A549 (cell line): ENCODE data around the gene FBXO41. TPM values are rescaled to one million over a fixed set of nuclear protein-coding genes. Genes with fewer than 3 reads are reported as not detected.

Experiments
- ATAC-seq, 2 experiments: fragments of 200-7000 bp in 1 of 2; fragments of >200 bp in 1 of 2; cut with Nextera tagmentation in 1 of 2; cut with Tn5 transposase in 1 of 2; 3 replicates each; pipeline versions ENCODE4 v1.8.0 to v1.9.1; 2018 to 2020; ENCODE audit warnings: mild to moderate bottlenecking in 1 of 2, moderate library complexity in 1 of 2
- CTCF ChIA-PET: fragments of 300-600 bp; sonication (Branson Sonifier 250); formaldehyde crosslinking; extraction: SDS; loops from one replicate; lab custom pipeline; 2021; ENCODE audit warnings: antibody characterized with exemption, inconsistent platforms; lab: Yijun Ruan, JAX
- POLR2A ChIA-PET: fragments of 350-600 bp; formaldehyde crosslinking; extraction: SDS; loops from one replicate; lab custom pipeline; 2021; ENCODE audit warnings: antibody characterized with exemption, inconsistent platforms; lab: Yijun Ruan, JAX
- DNase-seq, 2 experiments: peaks; one replicate each; pipeline versions ENCODE4 v3.0.0 to v3.0.0-alpha.2; 2011 to 2016; ENCODE audit warnings: low read depth in 1 of 2, low spot score in 1 of 2
- FAIRE-seq: peaks from 2 replicates; lab custom pipeline; 2011; peaks lifted over from hg19 to GRCh38; lab: Jason Lieb, UNC
- H3K27ac ChIP-seq, 2 experiments: fragments of >200 bp; sonication (Bioruptor Twin); formaldehyde crosslinking; 3 replicates each; pipeline ENCODE4 v1.5.1; 2016 to 2017
- H3K4me1 ChIP-seq: fragments of >200 bp; sonication (Bioruptor Twin); formaldehyde crosslinking; 3 replicates; pipeline ENCODE4 v1.6.1; 2016
- H3K4me2 ChIP-seq: fragments of >200 bp; sonication (Bioruptor Twin); formaldehyde crosslinking; 3 replicates; pipeline ENCODE4 v1.6.1; 2016
- H3K4me3 ChIP-seq: fragments of >200 bp; sonication (Bioruptor Twin); formaldehyde crosslinking; 3 replicates; pipeline ENCODE4 v1.5.1; 2016
- H3K9me3 ChIP-seq: fragments of >200 bp; sonication (Bioruptor Twin); formaldehyde crosslinking; 3 replicates; pipeline ENCODE4 v1.6.1; 2016
- EP300 ChIP-seq, 2 experiments: fragments of >200 bp; sonication (Bioruptor Twin); formaldehyde crosslinking; IDR thresholded peaks; 2 replicates in 1 of 2; 3 replicates in 1 of 2; pipeline ENCODE4 v1.6.1; 2016 to 2017
- FOSB ChIP-seq: fragments of 250-450 bp; sonication (Bioruptor Pico); IDR thresholded peaks from 2 replicates; pipeline ENCODE4 v1.5.0; 2020; ENCODE audit warnings: mild to moderate bottlenecking, moderate library complexity
- FOSL2 ChIP-seq, 2 experiments: fragments of 450-650 bp in 1 of 2; fragments of >200 bp in 1 of 2; sonication (Bioruptor Twin) in 1 of 2; formaldehyde crosslinking; IDR thresholded peaks; 2 replicates each; pipeline versions ENCODE4 v1.5.0 to v1.6.1; 2016 to 2020; ENCODE audit warnings: mild to moderate bottlenecking in 1 of 2, moderate library complexity in 1 of 2
- HOXA7 ChIP-seq: fragments of 250-450 bp; sonication (Bioruptor Pico); IDR thresholded peaks from 2 replicates; pipeline ENCODE4 v1.5.0; 2020; ENCODE audit warnings: mild to moderate bottlenecking, moderate library complexity
- HOXB13 ChIP-seq: fragments of 250-450 bp; sonication (Bioruptor Pico); IDR thresholded peaks from 2 replicates; pipeline ENCODE4 v1.5.0; 2020; ENCODE audit warnings: low read depth, mild to moderate bottlenecking, moderate library complexity
- HOXB5 ChIP-seq: fragments of 250-450 bp; sonication (Bioruptor Pico); IDR thresholded peaks from 2 replicates; pipeline ENCODE4 v1.5.0; 2020; ENCODE audit warnings: mild to moderate bottlenecking, moderate library complexity
- JUN ChIP-seq, 2 experiments: fragments of >200 bp; sonication (Bioruptor Twin); formaldehyde crosslinking; IDR thresholded peaks; 2 replicates in 1 of 2; 3 replicates in 1 of 2; pipeline ENCODE4 v1.6.1; 2016 to 2017
- JUNB ChIP-seq: fragments of >200 bp; sonication (Bioruptor Twin); formaldehyde crosslinking; IDR thresholded peaks from 2 replicates; pipeline ENCODE4 v1.6.1; 2016
- MYC ChIP-seq: IDR thresholded peaks from 2 replicates; pipeline ENCODE4 v1.6.1; 2012; ENCODE audit warnings: mild to moderate bottlenecking, inconsistent platforms, low read length, improper control_type of control experiment, borderline replicate concordance
- NR3C1 ChIP-seq: fragments of >200 bp; sonication (Bioruptor Twin); formaldehyde crosslinking; IDR thresholded peaks from 3 replicates; pipeline ENCODE4 v1.6.1; 2017
- RAD21 ChIP-seq, 2 experiments: fragments of >200 bp in 1 of 2; sonication (Bioruptor Twin) in 1 of 2; formaldehyde crosslinking in 1 of 2; IDR thresholded peaks in 1 of 2; conservative IDR thresholded peaks in 1 of 2; 2 replicates in 1 of 2; 3 replicates in 1 of 2; pipeline ENCODE4 v1.6.1; 2012 to 2018; ENCODE audit warnings: inconsistent platforms in 1 of 2
- RARB ChIP-seq: fragments of 250-450 bp; sonication (Bioruptor Pico); IDR thresholded peaks from 2 replicates; pipeline ENCODE4 v1.8.0; 2021; ENCODE audit warnings: mild to moderate bottlenecking, moderate library complexity
- SMC3 ChIP-seq: fragments of >200 bp; sonication (Bioruptor Twin); formaldehyde crosslinking; IDR thresholded peaks from 3 replicates; pipeline ENCODE4 v1.6.1; 2018; ENCODE audit warnings: inconsistent platforms
- TP53 ChIP-seq: fragments of 250-450 bp; sonication (Bioruptor Pico); IDR thresholded peaks from 2 replicates; pipeline ENCODE4 v1.5.0; 2021; ENCODE audit warnings: mild to moderate bottlenecking, moderate library complexity
- ZFP36 ChIP-seq: fragments of 450-650 bp; IDR thresholded peaks from 2 replicates; pipeline ENCODE4 v1.6.1; 2014; ENCODE audit warnings: borderline replicate concordance; ENCODE audit not compliant: partially characterized antibody
- ZNF302 ChIP-seq: fragments of 250-450 bp; sonication (Bioruptor Pico); IDR thresholded peaks from 2 replicates; pipeline ENCODE4 v1.9.0; 2021; ENCODE audit warnings: inconsistent platforms, mild to moderate bottlenecking, moderate library complexity
- ZSCAN20 ChIP-seq: fragments of 250-450 bp; sonication (Bioruptor Pico); IDR thresholded peaks from 2 replicates; pipeline ENCODE4 v1.8.0; 2022; ENCODE audit warnings: mild to moderate bottlenecking, moderate library complexity
- WGBS: methylation state at CpG from one replicate; pipeline ENCODE4 v1.1.6; 2017; ENCODE audit errors: missing lambda C conversion rate; 5-methylcytosine and 5-hydroxymethylcytosine counted together
- polyA plus RNA-seq, 4 experiments: library from polyadenylated mRNA; depleted of rRNA in 3 of 4; stranded (reverse); fragments of >200 nt; fragmentation: RNase III in 1 of 4; extraction: RNeasy Plus Mini Kit Qiagen cat#74134 plus additional on column Dnase treatment in 1 of 4; gene quantifications; 2 replicates in 3 of 4; 3 replicates in 1 of 4; pipeline ENCODE4 v1.2.3, GENCODE V29; 2011 to 2017
- TF ChIP-seq, protein P1 (sequence below): fragments of >200 bp; sonication (Bioruptor Twin); formaldehyde crosslinking; IDR thresholded peaks from 3 replicates; pipeline ENCODE4 v1.5.1; 2016
- TF ChIP-seq, protein P2 (sequence below): fragments of 450-650 bp; IDR thresholded peaks from 2 replicates; pipeline ENCODE4 v1.6.1; 2014; ENCODE audit warnings: antibody characterized with exemption
- TF ChIP-seq, protein P3 (sequence below): fragments of 200-600 bp; sonication (generic); IDR thresholded peaks from 2 replicates; pipeline ENCODE4 v1.6.1; 2016; ENCODE audit warnings: antibody characterized with exemption, mild to moderate bottlenecking, moderate library complexity
- TF ChIP-seq, protein P4 (sequence below): fragments of 250-450 bp; sonication (Bioruptor Pico); IDR thresholded peaks from 2 replicates; pipeline ENCODE4 v1.5.0; 2020; ENCODE audit warnings: low read depth, mild to moderate bottlenecking, moderate library complexity
- TF ChIP-seq, protein P5 (sequence below): fragments of >200 bp; sonication (Bioruptor Twin); formaldehyde crosslinking; IDR thresholded peaks from 3 replicates; pipeline ENCODE4 v1.6.1; 2016

FBXO41 gene
- polyA plus RNA-seq, 2 of the 4 experiments (the other 2 are of a cell fraction), result 3.2 to 6.4 TPM

DNA sequence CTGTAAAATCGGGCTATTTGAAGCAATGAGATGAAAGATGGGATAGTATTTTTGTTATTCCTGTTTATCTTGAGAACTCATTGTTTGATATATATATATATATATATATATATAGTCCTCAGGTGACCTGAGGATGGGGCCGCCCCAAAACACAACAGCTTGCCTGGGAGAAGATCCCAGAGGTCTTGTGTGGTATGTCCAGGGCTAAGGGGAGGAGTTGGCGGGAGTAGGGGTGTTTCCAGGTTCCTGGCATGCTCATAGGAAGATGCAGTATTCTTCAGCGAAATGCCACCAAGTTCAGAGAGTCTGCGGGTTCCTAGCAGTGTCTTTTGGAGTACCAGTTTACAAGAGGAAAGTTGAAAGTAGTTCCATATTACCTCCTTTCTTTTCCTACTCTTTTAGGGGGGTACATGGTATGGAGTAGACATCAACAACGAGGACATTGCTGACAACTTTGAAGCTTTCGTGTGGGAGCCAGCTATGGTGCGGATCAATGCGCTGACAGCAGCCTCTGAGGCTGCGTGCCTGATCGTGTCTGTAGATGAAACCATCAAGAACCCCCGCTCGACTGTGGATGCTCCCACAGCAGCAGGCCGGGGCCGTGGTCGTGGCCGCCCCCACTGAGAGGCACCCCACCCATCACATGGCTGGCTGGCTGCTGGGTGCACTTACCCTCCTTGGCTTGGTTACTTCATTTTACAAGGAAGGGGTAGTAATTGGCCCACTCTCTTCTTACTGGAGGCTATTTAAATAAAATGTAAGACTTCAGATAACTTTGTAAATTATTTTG, 31.8 kb downstream of the FBXO41 start (continued):
- TF ChIP-seq JUN (IDR thresholded peaks at IDR 0.05) (no peak), JUNB (no peak), HOXA7 (CRISPR knock-in tag) (no peak), TP53 (CRISPR knock-in tag) (no peak), RARB (no peak), ZFP36 (no peak), NR3C1 (no peak), RAD21 (conservative IDR thresholded peaks at IDR 0.05 in 1 of 2, IDR thresholded peaks at IDR 0.05 in 1 of 2) (no peak), ZSCAN20 (CRISPR knock-in tag) (no peak)
- TF ChIP-seq, protein P1, sequence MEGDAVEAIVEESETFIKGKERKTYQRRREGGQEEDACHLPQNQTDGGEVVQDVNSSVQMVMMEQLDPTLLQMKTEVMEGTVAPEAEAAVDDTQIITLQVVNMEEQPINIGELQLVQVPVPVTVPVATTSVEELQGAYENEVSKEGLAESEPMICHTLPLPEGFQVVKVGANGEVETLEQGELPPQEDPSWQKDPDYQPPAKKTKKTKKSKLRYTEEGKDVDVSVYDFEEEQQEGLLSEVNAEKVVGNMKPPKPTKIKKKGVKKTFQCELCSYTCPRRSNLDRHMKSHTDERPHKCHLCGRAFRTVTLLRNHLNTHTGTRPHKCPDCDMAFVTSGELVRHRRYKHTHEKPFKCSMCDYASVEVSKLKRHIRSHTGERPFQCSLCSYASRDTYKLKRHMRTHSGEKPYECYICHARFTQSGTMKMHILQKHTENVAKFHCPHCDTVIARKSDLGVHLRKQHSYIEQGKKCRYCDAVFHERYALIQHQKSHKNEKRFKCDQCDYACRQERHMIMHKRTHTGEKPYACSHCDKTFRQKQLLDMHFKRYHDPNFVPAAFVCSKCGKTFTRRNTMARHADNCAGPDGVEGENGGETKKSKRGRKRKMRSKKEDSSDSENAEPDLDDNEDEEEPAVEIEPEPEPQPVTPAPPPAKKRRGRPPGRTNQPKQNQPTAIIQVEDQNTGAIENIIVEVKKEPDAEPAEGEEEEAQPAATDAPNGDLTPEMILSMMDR, result no peak

DNA sequence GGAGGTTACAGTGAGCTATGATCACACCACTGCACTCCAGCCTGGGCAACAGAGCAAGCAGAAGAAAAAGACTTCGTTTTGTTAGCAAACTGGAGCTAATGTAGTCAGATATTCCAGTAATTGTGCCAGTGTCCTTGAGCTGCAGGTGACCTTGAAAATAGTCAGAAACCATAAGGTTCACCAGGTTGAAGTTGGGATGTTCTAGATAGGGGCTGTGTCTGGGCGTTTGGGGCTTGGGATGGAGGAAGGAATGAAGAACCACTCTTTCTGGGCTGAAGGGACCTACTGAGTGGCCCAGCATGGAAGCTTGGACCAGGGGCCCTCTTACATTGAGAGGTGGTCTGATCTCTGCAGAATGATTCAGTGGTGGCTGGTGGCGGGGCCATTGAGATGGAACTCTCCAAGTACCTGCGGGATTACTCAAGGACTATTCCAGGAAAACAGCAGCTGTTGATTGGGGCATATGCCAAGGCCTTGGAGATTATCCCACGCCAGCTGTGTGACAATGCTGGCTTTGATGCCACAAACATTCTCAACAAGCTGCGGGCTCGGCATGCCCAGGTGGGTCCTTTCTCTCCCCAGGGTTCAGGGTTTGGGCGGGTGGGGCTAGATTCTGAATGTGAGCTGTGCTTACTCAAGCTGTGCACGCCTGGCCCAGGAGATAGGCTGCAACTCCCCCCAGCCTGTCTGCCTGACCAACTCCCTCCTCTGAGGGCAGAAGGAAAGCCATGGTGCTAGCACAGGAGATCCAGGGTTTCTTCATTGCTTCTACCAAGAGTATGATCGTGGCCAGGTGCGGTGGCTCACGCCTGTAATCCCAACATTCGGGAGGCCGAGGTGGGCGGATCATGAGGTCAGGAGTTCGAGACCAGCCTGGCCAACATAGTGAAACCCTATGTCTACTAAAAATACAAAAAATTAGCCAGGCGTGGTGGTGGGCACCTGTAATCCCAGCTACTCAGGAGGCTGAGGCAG, 33.1 kb downstream of the FBXO41 start:
- Histone ChIP-seq H3K4me2 (no peak overlapping the region), H3K9me3 (no peaks in the 10 kb centered on the region), H3K27ac (no peak overlapping the region), H3K4me3 (no peak overlapping the region), H3K4me1 (no peaks in the 10 kb centered on the region)
- ATAC-seq, result no peak
- 91% methylated on average over 17 of the region's 17 CpGs for WGBS
- ChIA-PET POLR2A (interaction anchor here (2.0 kb wide), 1 partner anchor 17 kb away, joined by 7 read pairs; the partner anchor contains the start of gene CCT7), CTCF (interaction anchor here (0.9 to 5.8 kb wide), 10 partner anchors 7 to 74 kb away, joined by 3 to 50 read pairs (median 4); partner anchors contain the start of gene PRADC1)
- FAIRE-seq, result no peak
- no peak for DNase-seq
- TF ChIP-seq FOSL2 (IDR thresholded peaks at IDR 0.05) (no peak), FOSL2 (CRISPR knock-in tag; IDR thresholded peaks at IDR 0.05) (no peak), SMC3 (no peak)
- TF ChIP-seq, protein P2, sequence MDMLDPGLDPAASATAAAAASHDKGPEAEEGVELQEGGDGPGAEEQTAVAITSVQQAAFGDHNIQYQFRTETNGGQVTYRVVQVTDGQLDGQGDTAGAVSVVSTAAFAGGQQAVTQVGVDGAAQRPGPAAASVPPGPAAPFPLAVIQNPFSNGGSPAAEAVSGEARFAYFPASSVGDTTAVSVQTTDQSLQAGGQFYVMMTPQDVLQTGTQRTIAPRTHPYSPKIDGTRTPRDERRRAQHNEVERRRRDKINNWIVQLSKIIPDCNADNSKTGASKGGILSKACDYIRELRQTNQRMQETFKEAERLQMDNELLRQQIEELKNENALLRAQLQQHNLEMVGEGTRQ, result no peak

DNA sequence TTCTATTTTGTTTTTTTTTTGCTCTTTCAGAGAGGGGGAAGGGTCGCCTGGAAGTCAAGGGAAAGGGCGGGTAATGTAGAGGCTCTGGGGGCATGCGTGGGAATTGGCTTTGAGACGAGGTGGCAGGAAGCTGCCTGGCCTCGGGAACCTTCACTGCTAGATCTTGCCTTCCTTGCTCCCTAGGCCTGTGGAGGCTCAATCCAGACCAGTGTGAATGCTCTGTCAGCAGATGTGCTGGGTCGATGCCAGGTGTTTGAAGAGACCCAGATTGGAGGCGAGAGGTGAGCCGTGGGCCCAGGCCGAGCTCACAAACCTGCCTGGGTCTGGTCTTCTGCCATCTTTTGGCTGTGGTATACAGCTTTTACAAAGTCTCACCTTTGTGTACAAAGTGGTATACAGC, 34.6 kb downstream of the FBXO41 start:
- no peak for ATAC-seq
- WGBS, result 90% methylated on average over 9 of the region's 9 CpGs
- Histone ChIP-seq H3K9me3 (no peaks in the 10 kb centered on the region), H3K4me2 (no peak overlapping the region), H3K27ac (no peak overlapping the region), H3K4me1 (no peaks in the 10 kb centered on the region), H3K4me3 (no peak overlapping the region)
- FAIRE-seq, result no peak
- ChIA-PET POLR2A (interaction anchor here (2.0 kb wide), 1 partner anchor 15 kb away, joined by 7 read pairs; the partner anchor contains the start of gene CCT7), CTCF (interaction anchor here (0.9 to 5.8 kb wide), 3 partner anchors 9 to 37 kb away, joined by 4 to 50 read pairs (median 7); no protein-coding TSS in a partner anchor)
- no peak for DNase-seq
- TF ChIP-seq, protein P3, sequence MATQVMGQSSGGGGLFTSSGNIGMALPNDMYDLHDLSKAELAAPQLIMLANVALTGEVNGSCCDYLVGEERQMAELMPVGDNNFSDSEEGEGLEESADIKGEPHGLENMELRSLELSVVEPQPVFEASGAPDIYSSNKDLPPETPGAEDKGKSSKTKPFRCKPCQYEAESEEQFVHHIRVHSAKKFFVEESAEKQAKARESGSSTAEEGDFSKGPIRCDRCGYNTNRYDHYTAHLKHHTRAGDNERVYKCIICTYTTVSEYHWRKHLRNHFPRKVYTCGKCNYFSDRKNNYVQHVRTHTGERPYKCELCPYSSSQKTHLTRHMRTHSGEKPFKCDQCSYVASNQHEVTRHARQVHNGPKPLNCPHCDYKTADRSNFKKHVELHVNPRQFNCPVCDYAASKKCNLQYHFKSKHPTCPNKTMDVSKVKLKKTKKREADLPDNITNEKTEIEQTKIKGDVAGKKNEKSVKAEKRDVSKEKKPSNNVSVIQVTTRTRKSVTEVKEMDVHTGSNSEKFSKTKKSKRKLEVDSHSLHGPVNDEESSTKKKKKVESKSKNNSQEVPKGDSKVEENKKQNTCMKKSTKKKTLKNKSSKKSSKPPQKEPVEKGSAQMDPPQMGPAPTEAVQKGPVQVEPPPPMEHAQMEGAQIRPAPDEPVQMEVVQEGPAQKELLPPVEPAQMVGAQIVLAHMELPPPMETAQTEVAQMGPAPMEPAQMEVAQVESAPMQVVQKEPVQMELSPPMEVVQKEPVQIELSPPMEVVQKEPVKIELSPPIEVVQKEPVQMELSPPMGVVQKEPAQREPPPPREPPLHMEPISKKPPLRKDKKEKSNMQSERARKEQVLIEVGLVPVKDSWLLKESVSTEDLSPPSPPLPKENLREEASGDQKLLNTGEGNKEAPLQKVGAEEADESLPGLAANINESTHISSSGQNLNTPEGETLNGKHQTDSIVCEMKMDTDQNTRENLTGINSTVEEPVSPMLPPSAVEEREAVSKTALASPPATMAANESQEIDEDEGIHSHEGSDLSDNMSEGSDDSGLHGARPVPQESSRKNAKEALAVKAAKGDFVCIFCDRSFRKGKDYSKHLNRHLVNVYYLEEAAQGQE, result no peak
- no peak for TF ChIP-seq ZNF302
- TF ChIP-seq, protein P4, sequence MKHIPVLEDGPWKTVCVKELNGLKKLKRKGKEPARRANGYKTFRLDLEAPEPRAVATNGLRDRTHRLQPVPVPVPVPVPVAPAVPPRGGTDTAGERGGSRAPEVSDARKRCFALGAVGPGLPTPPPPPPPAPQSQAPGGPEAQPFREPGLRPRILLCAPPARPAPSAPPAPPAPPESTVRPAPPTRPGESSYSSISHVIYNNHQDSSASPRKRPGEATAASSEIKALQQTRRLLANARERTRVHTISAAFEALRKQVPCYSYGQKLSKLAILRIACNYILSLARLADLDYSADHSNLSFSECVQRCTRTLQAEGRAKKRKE, result no peak
- no peak for TF ChIP-seq ZSCAN20 (CRISPR knock-in tag)
- no peak for TF ChIP-seq NR3C1
- TF ChIP-seq MYC, result no peak
- TF ChIP-seq ZFP36, result no peak
- TF ChIP-seq EP300 (IDR thresholded peaks at IDR 0.05), result no peak
- TF ChIP-seq, protein P5, sequence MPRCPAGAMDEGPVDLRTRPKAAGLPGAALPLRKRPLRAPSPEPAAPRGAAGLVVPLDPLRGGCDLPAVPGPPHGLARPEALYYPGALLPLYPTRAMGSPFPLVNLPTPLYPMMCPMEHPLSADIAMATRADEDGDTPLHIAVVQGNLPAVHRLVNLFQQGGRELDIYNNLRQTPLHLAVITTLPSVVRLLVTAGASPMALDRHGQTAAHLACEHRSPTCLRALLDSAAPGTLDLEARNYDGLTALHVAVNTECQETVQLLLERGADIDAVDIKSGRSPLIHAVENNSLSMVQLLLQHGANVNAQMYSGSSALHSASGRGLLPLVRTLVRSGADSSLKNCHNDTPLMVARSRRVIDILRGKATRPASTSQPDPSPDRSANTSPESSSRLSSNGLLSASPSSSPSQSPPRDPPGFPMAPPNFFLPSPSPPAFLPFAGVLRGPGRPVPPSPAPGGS, result no peak
- no peak for TF ChIP-seq HOXA7 (CRISPR knock-in tag)
- no peak for TF ChIP-seq FOSB (CRISPR knock-in tag)
- no peak for TF ChIP-seq HOXB5 (CRISPR knock-in tag)
- no peak for TF ChIP-seq HOXB13 (CRISPR knock-in tag)
